ENCODE results near the gene CCL2.

CCL2 gene

DNA sequence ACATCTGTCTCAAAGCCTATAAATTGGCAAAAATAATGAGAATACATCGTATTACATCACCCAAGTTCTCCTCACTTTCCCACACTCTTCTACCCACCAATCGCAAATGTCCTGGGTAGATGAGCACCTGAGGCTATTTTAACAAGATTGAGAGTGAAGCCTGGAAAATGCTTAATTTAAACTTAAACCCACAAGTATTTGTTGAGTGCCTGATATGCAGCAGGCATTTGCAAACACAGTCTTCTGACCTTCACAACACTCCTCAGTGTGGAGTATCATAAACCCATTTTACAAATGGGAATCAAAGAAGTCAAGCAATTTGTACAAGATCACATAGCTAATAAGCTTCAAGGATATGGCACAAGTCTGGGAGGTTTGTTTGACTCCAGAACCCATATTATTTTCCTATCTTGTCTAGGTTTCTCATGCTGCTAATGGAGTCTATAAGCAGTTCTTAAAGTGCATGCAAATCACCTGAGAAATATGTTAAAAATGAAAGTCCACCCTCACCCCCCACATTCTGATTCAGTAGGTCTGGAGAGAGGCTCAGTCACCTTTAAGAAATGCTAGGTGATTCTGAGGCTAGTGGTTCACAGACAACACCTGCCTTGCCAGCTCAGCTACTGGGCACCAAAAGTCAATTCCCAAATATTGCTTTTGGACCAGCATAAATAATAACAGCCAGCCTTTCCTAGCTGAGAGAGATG lies 34.9 kb upstream of the CCL2 start:
- Histone ChIP-seq H3K79me2 (ENCODE audit: insufficient read depth, low read length) (no peaks in the 10 kb centered on the region), H3K4me2 (ENCODE audit: low read depth, low read length, poor library complexity, severe bottlenecking) (no peak overlapping the region)
- TF ChIP-seq EZH2phosphoT487 (conservative IDR thresholded peaks at IDR 0.05; ENCODE audit: low read length) = no peak
- TF ChIP-seq, protein P1, sequence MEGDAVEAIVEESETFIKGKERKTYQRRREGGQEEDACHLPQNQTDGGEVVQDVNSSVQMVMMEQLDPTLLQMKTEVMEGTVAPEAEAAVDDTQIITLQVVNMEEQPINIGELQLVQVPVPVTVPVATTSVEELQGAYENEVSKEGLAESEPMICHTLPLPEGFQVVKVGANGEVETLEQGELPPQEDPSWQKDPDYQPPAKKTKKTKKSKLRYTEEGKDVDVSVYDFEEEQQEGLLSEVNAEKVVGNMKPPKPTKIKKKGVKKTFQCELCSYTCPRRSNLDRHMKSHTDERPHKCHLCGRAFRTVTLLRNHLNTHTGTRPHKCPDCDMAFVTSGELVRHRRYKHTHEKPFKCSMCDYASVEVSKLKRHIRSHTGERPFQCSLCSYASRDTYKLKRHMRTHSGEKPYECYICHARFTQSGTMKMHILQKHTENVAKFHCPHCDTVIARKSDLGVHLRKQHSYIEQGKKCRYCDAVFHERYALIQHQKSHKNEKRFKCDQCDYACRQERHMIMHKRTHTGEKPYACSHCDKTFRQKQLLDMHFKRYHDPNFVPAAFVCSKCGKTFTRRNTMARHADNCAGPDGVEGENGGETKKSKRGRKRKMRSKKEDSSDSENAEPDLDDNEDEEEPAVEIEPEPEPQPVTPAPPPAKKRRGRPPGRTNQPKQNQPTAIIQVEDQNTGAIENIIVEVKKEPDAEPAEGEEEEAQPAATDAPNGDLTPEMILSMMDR (IDR thresholded peaks at IDR 0.05; ENCODE audit: insufficient read depth, low read length, poor library complexity, severe bottlenecking) = no peak

DNA sequence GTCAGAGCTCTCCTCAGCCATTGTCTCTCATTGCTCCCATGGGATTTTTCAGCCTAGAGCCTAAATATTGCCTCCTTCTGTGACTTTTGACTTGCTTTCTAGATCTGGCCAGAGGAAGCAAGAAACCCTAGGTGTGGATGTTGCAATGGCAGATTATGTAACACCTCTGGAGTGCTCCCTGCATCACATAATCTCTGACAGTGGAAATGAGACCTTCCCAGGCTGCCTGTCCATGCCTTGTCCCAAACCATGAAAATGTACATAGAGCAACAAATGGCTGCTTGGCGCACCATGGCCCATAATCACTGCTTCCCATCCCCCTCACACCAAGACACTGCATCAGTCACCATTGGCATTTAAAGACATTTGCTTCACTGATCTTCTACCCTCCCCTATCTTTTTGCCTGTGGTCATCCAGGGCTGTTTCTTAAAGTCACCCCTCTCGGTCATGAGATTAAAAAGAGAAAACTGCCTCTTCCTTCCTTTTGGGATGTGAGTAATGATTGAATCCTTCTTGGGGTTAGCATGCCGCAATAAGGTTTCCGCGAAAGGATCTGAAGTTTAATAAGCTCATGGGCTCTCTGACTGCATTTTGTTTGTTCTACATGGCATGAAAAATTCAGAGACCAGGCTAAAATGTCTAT lies 34.2 kb upstream of the CCL2 start:
- H3K9me3 ChIP-seq (ENCODE audit: insufficient read depth, low read length) = no peaks in the 10 kb centered on the region; the same call in 1 of the 2 replicates
- no peak overlapping the region for H2AFZ ChIP-seq (ENCODE audit: low read depth, low read length, severe bottlenecking)
- no peak overlapping the region for H3K27ac ChIP-seq (ENCODE audit: low read depth, low read length)
- no peak overlapping the region for H3K4me3 ChIP-seq (ENCODE audit: insufficient read depth, low read length, poor library complexity, severe bottlenecking)
- no peaks in the 10 kb centered on the region for H3K36me3 ChIP-seq (ENCODE audit: low read length)
- H3K27me3 ChIP-seq (ENCODE audit: low read length) = no peaks in the 10 kb centered on the region
- no peak overlapping the region for H3K9ac ChIP-seq (ENCODE audit: low read length)
- H4K20me1 ChIP-seq (ENCODE audit: low read depth, low read length) = no peaks in the 10 kb centered on the region
- no peaks in the 10 kb centered on the region for H3F3A ChIP-seq (ENCODE audit: insufficient read depth)
- no peaks in the 10 kb centered on the region for H3K9me2 ChIP-seq (replicated peaks; ENCODE audit: insufficient read depth, low read length)
- TF ChIP-seq EZH2phosphoT487 (conservative IDR thresholded peaks at IDR 0.05; ENCODE audit: low read length) = no peak
- TF ChIP-seq, protein P1 (IDR thresholded peaks at IDR 0.05; ENCODE audit: insufficient read depth, low read length, poor library complexity, severe bottlenecking) = no peak
- H3K4me2 ChIP-seq (ENCODE audit: low read depth, low read length, poor library complexity, severe bottlenecking) = no peak overlapping the region
- no peaks in the 10 kb centered on the region for H3K79me2 ChIP-seq (ENCODE audit: insufficient read depth, low read length)

More for the DNA sequence above, 34.9 kb upstream of the CCL2 start:
- no peak overlapping the region for H3K9ac ChIP-seq (ENCODE audit: low read length)
- no peak overlapping the region for H2AFZ ChIP-seq (ENCODE audit: low read depth, low read length, severe bottlenecking)
- no peaks in the 10 kb centered on the region for H3F3A ChIP-seq (ENCODE audit: insufficient read depth)
- H3K27ac ChIP-seq (ENCODE audit: low read depth, low read length) = no peak overlapping the region
- H3K4me3 ChIP-seq (ENCODE audit: insufficient read depth, low read length, poor library complexity, severe bottlenecking) = no peak overlapping the region
- H3K9me3 ChIP-seq (ENCODE audit: insufficient read depth, low read length) = no peaks in the 10 kb centered on the region; the same call in 1 of the 2 replicates
- no peaks in the 10 kb centered on the region for H3K36me3 ChIP-seq (ENCODE audit: low read length)
- no peaks in the 10 kb centered on the region for H3K27me3 ChIP-seq (ENCODE audit: low read length)
- H4K20me1 ChIP-seq (ENCODE audit: low read depth, low read length) = no peaks in the 10 kb centered on the region
- H3K9me2 ChIP-seq (replicated peaks; ENCODE audit: insufficient read depth, low read length) = no peaks in the 10 kb centered on the region

DNA sequence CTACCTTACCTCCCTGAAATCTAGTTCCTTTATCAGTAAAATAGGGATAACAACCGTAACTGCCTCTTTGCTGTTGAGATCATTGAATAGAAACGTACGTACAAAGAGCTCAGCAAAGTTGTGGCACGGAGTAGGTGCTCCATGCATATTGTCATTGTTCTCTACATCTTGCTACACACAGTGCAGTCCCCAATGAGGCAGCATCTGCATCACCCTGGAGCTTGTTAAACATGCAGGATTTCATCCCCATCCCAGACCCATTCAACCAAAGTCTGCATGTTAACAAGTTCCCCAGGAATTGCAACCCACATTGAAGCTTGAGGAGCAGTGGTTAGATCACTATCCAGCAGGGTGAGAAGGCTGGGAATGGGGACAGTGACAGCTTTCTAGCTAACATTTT lies 33.7 kb upstream of the CCL2 start:
- TF ChIP-seq EZH2phosphoT487 (conservative IDR thresholded peaks at IDR 0.05; ENCODE audit: low read length) = no peak
- TF ChIP-seq, protein P1 (IDR thresholded peaks at IDR 0.05; ENCODE audit: insufficient read depth, low read length, poor library complexity, severe bottlenecking) = no peak
- no peaks in the 10 kb centered on the region for H3F3A ChIP-seq (ENCODE audit: insufficient read depth)
- H3K27me3 ChIP-seq (ENCODE audit: low read length) = no peaks in the 10 kb centered on the region
- no peak overlapping the region for H2AFZ ChIP-seq (ENCODE audit: low read depth, low read length, severe bottlenecking)
- H3K9me2 ChIP-seq (replicated peaks; ENCODE audit: insufficient read depth, low read length) = no peaks in the 10 kb centered on the region
- no peaks in the 10 kb centered on the region for H3K36me3 ChIP-seq (ENCODE audit: low read length)
- no peaks in the 10 kb centered on the region for H4K20me1 ChIP-seq (ENCODE audit: low read depth, low read length)
- no peaks in the 10 kb centered on the region for H3K79me2 ChIP-seq (ENCODE audit: insufficient read depth, low read length)
- H3K9me3 ChIP-seq (ENCODE audit: insufficient read depth, low read length) = no peaks in the 10 kb centered on the region; the same call in 1 of the 2 replicates
- H3K4me2 ChIP-seq (ENCODE audit: low read depth, low read length, poor library complexity, severe bottlenecking) = no peak overlapping the region
- no peak overlapping the region for H3K9ac ChIP-seq (ENCODE audit: low read length)
- no peak overlapping the region for H3K27ac ChIP-seq (ENCODE audit: low read depth, low read length)
- H3K4me3 ChIP-seq (ENCODE audit: insufficient read depth, low read length, poor library complexity, severe bottlenecking) = no peak overlapping the region

Data from SU-DHL-6 (cell line).